ENCODE results near the gene C8A.

C8A gene

DNA sequence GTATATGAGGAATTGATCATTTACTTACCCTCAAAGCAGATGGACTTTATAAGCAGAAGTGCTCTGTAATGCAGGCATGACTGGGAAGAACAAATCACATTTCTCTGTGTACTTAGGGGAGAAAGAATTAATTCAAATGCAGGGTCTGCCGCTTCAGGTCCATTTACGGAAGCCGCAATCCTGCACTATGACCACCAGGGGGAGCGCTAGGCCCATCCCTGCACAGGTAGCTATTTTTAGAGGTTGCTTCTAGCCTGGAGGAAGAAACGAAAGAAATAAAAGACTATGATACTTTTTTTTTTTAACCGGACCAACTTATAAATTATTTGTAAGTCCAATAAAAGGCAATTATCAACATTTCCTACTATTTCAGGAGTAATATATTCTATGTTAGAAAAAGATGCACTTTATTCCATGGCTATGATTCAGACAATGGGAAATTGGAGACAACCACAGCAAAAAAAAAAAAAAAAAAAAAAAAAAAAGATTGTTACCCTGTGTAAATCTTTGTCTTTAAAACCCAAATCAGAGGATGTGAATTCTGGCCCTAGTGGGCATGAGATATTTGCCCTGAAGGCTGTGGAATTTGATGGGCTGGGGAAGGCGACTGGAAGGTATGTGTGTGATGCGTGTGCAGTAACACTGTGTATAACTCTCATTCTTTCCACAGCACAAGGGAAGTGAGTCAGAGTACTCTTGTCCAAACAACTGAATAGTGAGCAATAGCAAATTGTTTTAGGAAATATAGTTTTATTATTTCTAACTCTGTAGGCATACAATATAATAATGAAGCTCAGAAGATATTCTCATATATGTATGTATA, 22.5 kb upstream of the C8A start:
- TF ChIP-seq, protein P1, sequence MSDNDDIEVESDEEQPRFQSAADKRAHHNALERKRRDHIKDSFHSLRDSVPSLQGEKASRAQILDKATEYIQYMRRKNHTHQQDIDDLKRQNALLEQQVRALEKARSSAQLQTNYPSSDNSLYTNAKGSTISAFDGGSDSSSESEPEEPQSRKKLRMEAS (IDR thresholded peaks at IDR 0.05; ENCODE audit: low read depth, low read length) = no peak
- TF ChIP-seq MYC (IDR thresholded peaks at IDR 0.05; ENCODE audit: low read depth, low read length) = no peak
- TF ChIP-seq, protein P2, sequence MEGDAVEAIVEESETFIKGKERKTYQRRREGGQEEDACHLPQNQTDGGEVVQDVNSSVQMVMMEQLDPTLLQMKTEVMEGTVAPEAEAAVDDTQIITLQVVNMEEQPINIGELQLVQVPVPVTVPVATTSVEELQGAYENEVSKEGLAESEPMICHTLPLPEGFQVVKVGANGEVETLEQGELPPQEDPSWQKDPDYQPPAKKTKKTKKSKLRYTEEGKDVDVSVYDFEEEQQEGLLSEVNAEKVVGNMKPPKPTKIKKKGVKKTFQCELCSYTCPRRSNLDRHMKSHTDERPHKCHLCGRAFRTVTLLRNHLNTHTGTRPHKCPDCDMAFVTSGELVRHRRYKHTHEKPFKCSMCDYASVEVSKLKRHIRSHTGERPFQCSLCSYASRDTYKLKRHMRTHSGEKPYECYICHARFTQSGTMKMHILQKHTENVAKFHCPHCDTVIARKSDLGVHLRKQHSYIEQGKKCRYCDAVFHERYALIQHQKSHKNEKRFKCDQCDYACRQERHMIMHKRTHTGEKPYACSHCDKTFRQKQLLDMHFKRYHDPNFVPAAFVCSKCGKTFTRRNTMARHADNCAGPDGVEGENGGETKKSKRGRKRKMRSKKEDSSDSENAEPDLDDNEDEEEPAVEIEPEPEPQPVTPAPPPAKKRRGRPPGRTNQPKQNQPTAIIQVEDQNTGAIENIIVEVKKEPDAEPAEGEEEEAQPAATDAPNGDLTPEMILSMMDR (IDR thresholded peaks at IDR 0.05; ENCODE audit: low read depth, low read length) = peak; percentile 86
- TF ChIP-seq POLR2A (IDR thresholded peaks at IDR 0.05; ENCODE audit: extremely low read depth, insufficient read length) = no peak
- peak; percentile 69 for DNase-seq (ENCODE audit: low read depth)
- H3K4me3 ChIP-seq (ENCODE audit: low read depth, low read length) = no peak overlapping the region

DNA sequence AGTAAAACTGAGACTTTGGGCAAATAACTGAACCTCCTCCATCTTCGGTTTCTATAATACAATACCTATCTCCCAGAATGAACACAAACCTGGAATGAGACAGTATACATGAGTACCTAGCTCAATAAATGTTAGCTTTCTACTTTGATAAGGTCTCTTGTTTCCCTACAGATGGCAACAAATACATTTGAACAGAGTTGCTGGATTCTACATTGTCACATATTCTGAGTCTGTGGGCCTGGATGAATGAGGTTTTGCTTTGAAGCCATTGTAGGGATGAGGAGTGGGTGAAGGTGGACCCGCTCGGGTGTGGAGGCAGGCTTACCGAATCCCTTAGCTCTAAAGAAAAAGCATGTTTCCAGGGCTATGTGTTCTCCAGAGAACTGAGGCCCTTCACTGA, 21.5 kb upstream of the C8A start:
- H3K4me3 ChIP-seq (ENCODE audit: low read depth, low read length) = no peak overlapping the region
- TF ChIP-seq, protein P1 (IDR thresholded peaks at IDR 0.05; ENCODE audit: low read depth, low read length) = no peak
- no peak for TF ChIP-seq POLR2A (IDR thresholded peaks at IDR 0.05; ENCODE audit: extremely low read depth, insufficient read length)
- TF ChIP-seq, protein P2 (IDR thresholded peaks at IDR 0.05; ENCODE audit: low read depth, low read length) = no peak
- DNase-seq (ENCODE audit: low read depth) = no peak

DNA sequence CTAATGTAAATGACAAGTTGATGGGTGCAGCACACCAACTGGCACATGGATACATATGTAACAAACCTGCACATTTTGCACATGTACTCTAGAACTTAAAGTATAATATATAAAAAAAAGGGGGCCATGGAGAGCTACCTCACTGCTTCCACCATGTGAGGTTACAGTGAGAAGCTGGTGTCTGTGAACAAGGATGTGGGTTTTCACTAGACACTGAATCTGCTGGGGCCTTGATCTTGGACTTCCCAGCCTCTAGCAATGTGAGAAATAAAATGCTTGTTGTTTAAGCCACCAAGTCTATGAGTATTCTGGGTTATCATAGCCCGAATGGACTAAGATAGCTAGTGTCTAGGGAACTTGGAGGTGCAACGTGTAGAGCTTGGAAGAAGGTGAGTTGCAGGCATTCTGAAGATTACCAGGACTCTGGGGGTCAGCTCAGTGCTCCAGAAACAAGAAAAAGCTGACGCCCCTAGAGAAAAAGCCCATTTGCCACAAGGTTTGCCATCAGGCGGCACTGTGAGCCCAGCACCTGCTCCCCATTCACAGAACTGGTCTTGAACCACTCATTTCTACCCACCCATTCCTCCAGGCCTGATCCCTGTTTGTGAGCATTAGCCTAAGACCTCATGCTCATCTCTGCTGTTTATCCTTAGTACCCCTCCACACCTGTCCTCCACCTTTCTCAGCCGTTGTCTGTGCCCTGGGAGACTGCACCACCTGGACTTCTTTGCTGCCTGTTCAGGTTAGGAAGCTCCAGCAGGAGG, 20.3 kb upstream of the C8A start:
- H3K4me3 ChIP-seq (ENCODE audit: low read depth, low read length) = no peak overlapping the region
- no peak for DNase-seq (ENCODE audit: low read depth)
- TF ChIP-seq, protein P2 (IDR thresholded peaks at IDR 0.05; ENCODE audit: low read depth, low read length) = no peak
- TF ChIP-seq MYC (IDR thresholded peaks at IDR 0.05; ENCODE audit: low read depth, low read length) (no peak), POLR2A (IDR thresholded peaks at IDR 0.05; ENCODE audit: extremely low read depth, insufficient read length) (no peak)

DNA sequence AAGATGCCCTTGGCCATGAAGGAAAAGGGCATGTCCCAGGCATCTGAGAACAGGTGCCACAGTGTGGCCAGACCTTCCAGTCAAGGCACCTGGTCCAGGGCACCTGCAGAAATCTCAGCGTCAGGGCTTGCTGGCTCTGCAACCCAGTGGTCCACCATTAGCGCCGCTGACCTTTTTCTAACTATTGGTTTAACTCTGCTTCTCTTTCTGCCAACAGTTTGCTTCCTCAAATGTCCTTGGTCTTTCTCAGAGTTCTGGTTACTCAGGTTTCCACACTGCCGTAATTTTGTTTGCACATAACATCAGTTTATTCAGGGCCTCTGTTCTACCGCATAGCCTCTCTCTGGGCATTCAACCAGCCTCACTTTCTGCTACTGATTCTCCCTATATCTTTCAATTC, 18.9 kb upstream of the C8A start:
- TF ChIP-seq, protein P2 (IDR thresholded peaks at IDR 0.05; ENCODE audit: low read depth, low read length) = no peak
- TF ChIP-seq POLR2A (IDR thresholded peaks at IDR 0.05; ENCODE audit: extremely low read depth, insufficient read length) (no peak), MYC (IDR thresholded peaks at IDR 0.05; ENCODE audit: low read depth, low read length) (no peak)
- TF ChIP-seq, protein P1 (IDR thresholded peaks at IDR 0.05; ENCODE audit: low read depth, low read length) = no peak
- no peak for DNase-seq (ENCODE audit: low read depth)
- H3K4me3 ChIP-seq (ENCODE audit: low read depth, low read length) = no peak overlapping the region

DNA sequence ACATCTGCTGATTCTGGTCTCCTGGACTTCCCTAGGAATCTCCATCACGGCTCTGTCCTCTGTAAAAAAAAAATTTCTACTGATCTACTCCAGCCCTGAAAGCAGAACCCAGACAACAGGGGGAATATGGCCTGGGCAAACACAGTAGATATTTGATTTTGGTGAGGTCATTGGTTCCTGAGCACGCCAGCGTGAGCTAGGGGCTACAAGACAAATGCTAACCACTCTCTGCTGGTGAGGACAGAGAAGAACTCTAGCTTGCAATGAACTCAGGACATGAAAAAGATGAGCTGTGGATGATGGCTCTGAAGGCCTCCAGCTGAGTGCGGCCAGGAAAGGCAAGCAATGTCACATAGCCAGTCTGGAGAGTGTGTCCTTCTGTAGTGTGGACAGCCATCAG, 18.2 kb upstream of the C8A start:
- no peak overlapping the region for H3K4me3 ChIP-seq (ENCODE audit: low read depth, low read length)
- TF ChIP-seq, protein P2 (IDR thresholded peaks at IDR 0.05; ENCODE audit: low read depth, low read length) = no peak
- no peak for TF ChIP-seq MYC (IDR thresholded peaks at IDR 0.05; ENCODE audit: low read depth, low read length)
- TF ChIP-seq, protein P1 (IDR thresholded peaks at IDR 0.05; ENCODE audit: low read depth, low read length) = no peak
- no peak for TF ChIP-seq POLR2A (IDR thresholded peaks at IDR 0.05; ENCODE audit: extremely low read depth, insufficient read length)
- DNase-seq (ENCODE audit: low read depth) = no peak
